SU-DHL-6 (cell line): ENCODE results near the gene FTCD.

Source experiments
- CTCF ChIP-seq: fragments of 200-600 bp; sonication (generic); IDR thresholded peaks from one replicate; pipeline ENCODE4 v1.5.1; 2017; ENCODE audit warnings: antibody characterized with exemption, mild to moderate bottlenecking, low read length, moderate library complexity; ENCODE audit not compliant: insufficient read depth, poor library complexity, severe bottlenecking
- EZH2phosphoT487 ChIP-seq: fragments of 200-600 bp; sonication (generic), shearing (Covaris generic); conservative IDR thresholded peaks from 2 replicates; pipeline ENCODE4 v1.6.1; 2018; ENCODE audit warnings: mild to moderate bottlenecking, antibody characterized with exemption, low read length, moderate library complexity, mixed read lengths

- no peak for TF ChIP-seq CTCF
- no peak for TF ChIP-seq EZH2phosphoT487
Observed at GRCh38 chr21:46109313-46110221, 45.8 kb downstream of the FTCD start.
